Measurements from ENCODE around the gene JAK1. TPM values are rescaled to one million over a fixed set of nuclear protein-coding genes. Genes with fewer than 3 reads are reported as not detected.

Gene JAK1
- total RNA-seq, 1 experiment from 2014 or later: 27.8 TPM

DNA sequence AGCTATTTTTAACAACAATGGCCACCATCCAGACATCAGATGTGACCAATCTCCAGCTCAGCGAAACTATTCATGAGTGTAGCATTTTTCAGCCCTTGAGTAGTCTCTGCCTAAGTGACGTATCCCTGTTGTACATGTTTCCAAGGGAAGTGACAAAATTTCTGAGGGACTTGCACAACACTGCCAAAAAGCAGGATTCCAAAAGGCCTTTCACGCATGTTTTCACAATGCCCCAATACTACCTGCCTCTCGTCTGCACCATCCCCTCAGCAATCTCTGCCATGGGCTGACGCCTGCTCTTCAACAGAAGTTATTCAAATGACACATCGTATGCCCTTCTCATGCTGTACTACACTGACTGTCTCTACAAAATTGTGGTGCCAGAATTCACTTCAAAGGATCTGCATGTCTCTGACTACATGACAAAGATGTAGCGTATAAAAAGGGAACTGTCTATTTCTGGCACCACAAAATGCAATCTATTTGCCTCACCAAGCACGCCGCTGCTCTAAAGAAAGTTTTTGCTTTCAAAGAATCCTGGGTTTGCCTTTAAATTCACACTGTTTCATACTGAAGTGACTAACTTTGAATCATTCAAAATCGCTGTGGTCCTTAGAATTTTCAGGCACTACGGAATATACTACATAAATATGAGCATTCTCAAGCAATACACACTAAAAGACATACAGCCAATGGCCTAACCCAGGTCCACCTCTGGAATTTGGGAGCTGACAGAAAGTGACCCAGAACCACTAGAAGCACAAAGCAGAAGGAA lies 32.9 kb downstream of the JAK1 start:
- peaks cover 4% of the 10 kb centered on the region; the same call in 1 of the 2 replicates for H3K36me3 Mint-ChIP-seq
- H3K27ac Mint-ChIP-seq: no peak overlapping the region
- no peak for TF ChIP-seq ZNF423 (CRISPR knock-in tag; IDR thresholded peaks at IDR 0.05)
- no peak for TF ChIP-seq CREB1 (CRISPR knock-in tag; IDR thresholded peaks at IDR 0.05)
- no peak for TF ChIP-seq GRHL2 (CRISPR knock-in tag; IDR thresholded peaks at IDR 0.05; ENCODE audit: insufficient replicate concordance, severe bottlenecking)
- TF ChIP-seq ZMAT4 (CRISPR knock-in tag; IDR thresholded peaks at IDR 0.05): no peak
- TF ChIP-seq NFYB (CRISPR knock-in tag; conservative IDR thresholded peaks at IDR 0.05; ENCODE audit: low read depth): no peak
- no peak for TF ChIP-seq E2F1 (CRISPR knock-in tag; IDR thresholded peaks at IDR 0.05)
- TF ChIP-seq RORB (CRISPR knock-in tag; IDR thresholded peaks at IDR 0.05): no peak
- no peak for TF ChIP-seq AR (CRISPR knock-in tag; IDR thresholded peaks at IDR 0.05)
- no peak for TF ChIP-seq ZNF317 (CRISPR knock-in tag; IDR thresholded peaks at IDR 0.05; ENCODE audit: borderline replicate concordance, low read depth)
- no peak for TF ChIP-seq CREM (CRISPR knock-in tag; IDR thresholded peaks at IDR 0.05)
- no peak for TF ChIP-seq NR3C1 (CRISPR knock-in tag; conservative IDR thresholded peaks at IDR 0.05; ENCODE audit: low read depth)
- TF ChIP-seq, protein P1, sequence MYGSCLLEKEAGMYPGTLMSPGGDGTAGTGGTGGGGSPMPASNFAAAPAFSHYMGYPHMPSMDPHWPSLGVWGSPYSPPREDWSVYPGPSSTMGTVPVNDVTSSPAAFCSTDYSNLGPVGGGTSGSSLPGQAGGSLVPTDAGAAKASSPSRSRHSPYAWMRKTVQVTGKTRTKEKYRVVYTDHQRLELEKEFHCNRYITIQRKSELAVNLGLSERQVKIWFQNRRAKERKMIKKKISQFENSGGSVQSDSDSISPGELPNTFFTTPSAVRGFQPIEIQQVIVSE (CRISPR knock-in tag; IDR thresholded peaks at IDR 0.05; ENCODE audit: borderline replicate concordance): no peak
- TF ChIP-seq MLX (CRISPR knock-in tag; IDR thresholded peaks at IDR 0.05): no peak
- no peak for TF ChIP-seq ARID4B (CRISPR knock-in tag; IDR thresholded peaks at IDR 0.05; ENCODE audit: borderline replicate concordance)
- TF ChIP-seq FOXP1 (CRISPR knock-in tag; IDR thresholded peaks at IDR 0.05; ENCODE audit: borderline replicate concordance): no peak
- no peak for TF ChIP-seq NFATC4 (CRISPR knock-in tag; IDR thresholded peaks at IDR 0.05)
- TF ChIP-seq, protein P2, sequence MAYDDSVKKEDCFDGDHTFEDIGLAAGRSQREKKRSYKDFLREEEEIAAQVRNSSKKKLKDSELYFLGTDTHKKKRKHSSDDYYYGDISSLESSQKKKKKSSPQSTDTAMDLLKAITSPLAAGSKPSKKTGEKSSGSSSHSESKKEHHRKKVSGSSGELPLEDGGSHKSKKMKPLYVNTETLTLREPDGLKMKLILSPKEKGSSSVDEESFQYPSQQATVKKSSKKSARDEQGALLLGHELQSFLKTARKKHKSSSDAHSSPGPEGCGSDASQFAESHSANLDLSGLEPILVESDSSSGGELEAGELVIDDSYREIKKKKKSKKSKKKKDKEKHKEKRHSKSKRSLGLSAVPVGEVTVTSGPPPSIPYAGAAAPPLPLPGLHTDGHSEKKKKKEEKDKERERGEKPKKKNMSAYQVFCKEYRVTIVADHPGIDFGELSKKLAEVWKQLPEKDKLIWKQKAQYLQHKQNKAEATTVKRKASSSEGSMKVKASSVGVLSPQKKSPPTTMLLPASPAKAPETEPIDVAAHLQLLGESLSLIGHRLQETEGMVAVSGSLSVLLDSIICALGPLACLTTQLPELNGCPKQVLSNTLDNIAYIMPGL (CRISPR knock-in tag; IDR thresholded peaks at IDR 0.05): no peak
- H3K9me3 Mint-ChIP-seq: peaks cover 15% of the 10 kb centered on the region
- no peak overlapping the region for H3K4me3 Mint-ChIP-seq
- CTCF ChIA-PET: interaction anchor here (1.0 to 1.6 kb wide), 2 partner anchors 56 to 276 kb away, joined by 3 read pairs; no protein-coding TSS in a partner anchor
- ATAC-seq (no peak), DNase-seq (ENCODE audit: low spot score) (no peak)
- POLR2A ChIA-PET: no interaction called here
- no peaks in the 10 kb centered on the region for H3K27me3 Mint-ChIP-seq (ENCODE audit: low read depth)
- H3K4me1 Mint-ChIP-seq: peaks cover 28% of the 10 kb centered on the region

All from WTC11 (cell line).